ENCODE data around the gene CMC4. TPM values are rescaled to one million over a fixed set of nuclear protein-coding genes. Genes with fewer than 3 reads are reported as not detected.

The CMC4 gene
- polyA plus RNA-seq, 2 donors = 10.1 to 14.2 TPM

Other genes with a start within 250 kb of the CMC4 start
- not detected for gene SMIM9, start 236.5 kb downstream of the CMC4 start, polyA plus RNA-seq
- gene F8A1, start 184.8 kb downstream of the CMC4 start, polyA plus RNA-seq = 10 to 100 TPM; 13.9 to 17.0 TPM
- gene F8, start 48.4 kb downstream of the CMC4 start, polyA plus RNA-seq = 1 to 10 TPM; 2.2 TPM
- 10 to 100 TPM; 31.8 to 58.4 TPM for gene FUNDC2, start 44.3 kb downstream of the CMC4 start, polyA plus RNA-seq
- 10 to 100 TPM; 11.6 to 64.1 TPM for gene MTCP1, start within 50 bp of the CMC4 start, polyA plus RNA-seq
- 10 to 100 TPM in 1 of 2 donors, 1 to 10 TPM in 1; 9.8 to 17.6 TPM for gene BRCC3, start 372 bp upstream of the CMC4 start, polyA plus RNA-seq
- gene VBP1, start 145.3 kb upstream of the CMC4 start, polyA plus RNA-seq = 10 to 100 TPM; 21.2 to 28.2 TPM
- under 1 TPM; 0.09 to 0.10 TPM for gene RAB39B, start 193.4 kb upstream of the CMC4 start, polyA plus RNA-seq

All from esophagus (tissue), 2 donors.